DMS153 treated with DMSO at 0.1 percent for 48 hours (cell line): ENCODE results near the gene USP15.
"Not testable (repeated sequence)": the region's sequence is repeated elsewhere in the genome, so short reads cannot be mapped to it uniquely, and the experiment has no call there.

Experiments
- DNase-seq: peaks from one replicate; lab custom pipeline; 2025; ENCODE audit not compliant: unreplicated experiment; lab: John Stamatoyannopoulos, UW

USP15 gene

GRCh38 chr12:62319058-62319457 lies 58.9 kb downstream of the USP15 start:
- no peak for DNase-seq

GRCh38 chr12:62320054-62320453 lies 59.9 kb downstream of the USP15 start:
- DNase-seq, result no peak

GRCh38 chr12:62323386-62323785 lies 63.2 kb downstream of the USP15 start:
- no peak for DNase-seq

GRCh38 chr12:62328296-62328921 lies 68.2 kb downstream of the USP15 start:
- DNase-seq, result no peak

DNA sequence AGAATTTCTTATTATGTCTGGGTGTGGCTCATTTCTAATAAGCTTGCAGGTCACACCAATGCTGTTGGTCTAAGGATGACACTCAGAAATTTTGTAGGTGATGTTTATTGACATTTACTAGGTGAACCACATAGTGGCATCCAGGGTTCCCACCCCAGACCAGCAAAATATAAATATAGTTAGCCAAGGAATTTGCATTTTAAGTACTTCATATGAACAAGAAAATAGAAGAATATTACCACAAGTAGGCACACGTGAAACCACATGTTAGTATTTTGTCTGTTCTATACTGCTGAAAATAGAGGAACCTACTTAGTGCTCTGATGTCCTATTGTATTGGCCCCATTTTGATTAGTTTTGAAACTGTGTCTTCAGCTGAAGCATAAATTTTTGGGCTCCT lies 71.1 kb downstream of the USP15 start:
- DNase-seq, result no peak

DNA sequence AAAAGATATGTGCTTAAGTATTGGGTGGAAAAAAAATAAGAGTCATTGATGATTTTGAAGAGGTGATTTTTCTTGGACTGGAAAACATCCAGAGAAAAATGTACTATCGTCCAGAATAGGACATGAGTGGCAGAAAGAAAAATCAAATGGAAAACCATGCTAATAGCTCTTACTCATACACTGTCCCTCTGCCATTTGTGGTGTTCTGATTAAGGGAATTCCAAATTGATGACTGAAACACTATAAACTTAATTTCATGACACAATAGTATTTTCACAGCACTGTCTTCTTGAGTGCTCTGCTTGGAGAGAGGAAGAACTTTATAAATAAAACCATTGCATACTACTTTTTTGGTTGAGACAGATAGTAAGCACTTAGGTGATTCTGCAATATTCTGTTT lies 72.4 kb downstream of the USP15 start:
- DNase-seq, result no peak

DNA sequence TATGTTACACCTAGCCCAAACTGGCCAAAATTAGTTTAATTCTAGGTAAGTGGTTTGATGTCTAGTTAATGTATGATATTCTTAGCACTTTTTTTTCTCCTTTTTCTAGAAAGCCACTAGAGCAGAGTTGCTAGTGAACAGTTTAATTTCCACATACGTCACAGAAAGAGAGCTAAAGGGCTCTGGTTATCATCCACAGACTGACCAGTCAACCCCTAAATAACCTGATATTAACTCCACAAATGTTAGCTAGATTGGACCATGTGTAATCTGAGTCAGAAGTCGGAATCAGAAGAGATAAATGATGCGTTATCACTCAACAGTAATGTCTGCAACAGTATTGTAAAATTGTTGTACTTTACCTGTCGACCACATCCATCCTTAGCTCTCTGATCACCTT lies 74.9 kb downstream of the USP15 start:
- no peak for DNase-seq

GRCh38 chr12:62335796-62336195 lies 75.6 kb downstream of the USP15 start:
- DNase-seq, result no peak

GRCh38 chr12:62337643-62338042 lies 77.4 kb downstream of the USP15 start:
- not testable (repeated sequence) for DNase-seq

DNA sequence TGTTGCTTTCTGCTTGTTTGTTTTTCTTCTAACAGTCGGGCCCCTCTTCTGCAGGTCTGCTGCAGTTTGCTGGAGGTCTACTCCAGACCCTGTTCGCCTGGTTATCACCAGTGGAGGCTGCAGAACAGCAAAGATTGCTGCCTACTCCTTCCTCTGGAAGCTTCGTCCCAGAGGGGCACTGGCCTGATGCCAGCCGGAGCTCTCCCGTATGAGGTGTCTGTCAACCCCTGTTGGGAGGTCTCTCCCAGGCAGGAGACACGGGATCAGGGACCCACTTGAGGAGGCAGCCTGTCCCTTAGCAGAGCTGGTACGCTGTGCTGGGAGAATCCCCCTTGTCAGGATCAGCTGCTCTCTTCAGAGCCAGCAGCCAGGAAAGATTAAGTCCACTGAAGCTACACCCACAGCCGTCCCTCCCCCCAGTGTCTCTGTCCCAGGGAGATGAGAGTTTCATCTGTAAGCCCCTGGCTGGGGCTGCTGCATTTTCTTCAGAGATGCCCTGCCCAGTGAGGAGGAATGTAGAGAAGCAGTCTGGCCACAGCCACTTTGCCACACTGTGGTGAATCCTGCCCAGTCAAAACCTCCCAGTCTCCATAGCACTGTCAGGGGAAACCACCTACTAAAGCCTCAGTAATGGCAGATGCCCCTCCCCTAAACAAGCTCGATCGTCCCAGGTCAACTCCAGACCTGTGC lies 82.6 kb downstream of the USP15 start:
- not testable (repeated sequence) for DNase-seq

DNA sequence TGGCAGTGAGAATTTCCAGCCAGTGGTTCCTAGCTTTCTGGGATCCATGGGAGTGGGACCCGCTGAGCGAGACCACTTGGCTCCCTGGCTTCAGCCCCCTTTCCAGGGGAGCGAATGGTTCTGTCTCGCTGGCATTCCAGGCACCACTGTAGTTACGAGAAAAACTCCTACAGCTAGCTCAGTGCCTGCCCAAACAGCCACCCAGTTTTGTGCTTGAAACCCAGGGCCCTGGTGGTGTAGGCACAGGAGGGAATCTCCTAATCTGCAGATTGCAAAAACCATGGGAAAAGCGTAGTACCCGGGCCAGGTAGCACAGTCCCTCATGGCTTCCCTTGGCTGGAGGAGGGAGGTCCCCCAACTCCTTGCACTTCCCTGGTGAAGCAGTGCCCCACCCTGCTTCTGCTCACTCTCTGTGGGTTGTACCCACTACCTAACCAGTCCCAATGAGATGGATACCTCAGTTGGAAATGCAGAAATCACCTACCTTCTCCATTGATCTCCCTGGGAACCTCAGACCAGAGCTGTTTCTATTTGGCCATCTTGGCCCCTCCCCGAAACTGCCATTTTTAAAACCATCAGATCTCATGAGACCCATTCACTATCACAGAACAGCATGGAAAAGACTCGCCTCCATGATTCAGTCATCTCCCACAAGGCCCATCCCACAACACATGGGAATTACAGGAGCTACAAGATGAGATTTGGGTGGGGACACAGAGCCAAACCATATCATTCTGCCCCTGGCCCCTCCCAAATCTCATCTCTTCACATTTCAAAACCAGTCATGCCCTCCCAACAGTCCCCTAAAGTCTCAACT lies 83.3 kb downstream of the USP15 start:
- not testable (repeated sequence) for DNase-seq

DNA sequence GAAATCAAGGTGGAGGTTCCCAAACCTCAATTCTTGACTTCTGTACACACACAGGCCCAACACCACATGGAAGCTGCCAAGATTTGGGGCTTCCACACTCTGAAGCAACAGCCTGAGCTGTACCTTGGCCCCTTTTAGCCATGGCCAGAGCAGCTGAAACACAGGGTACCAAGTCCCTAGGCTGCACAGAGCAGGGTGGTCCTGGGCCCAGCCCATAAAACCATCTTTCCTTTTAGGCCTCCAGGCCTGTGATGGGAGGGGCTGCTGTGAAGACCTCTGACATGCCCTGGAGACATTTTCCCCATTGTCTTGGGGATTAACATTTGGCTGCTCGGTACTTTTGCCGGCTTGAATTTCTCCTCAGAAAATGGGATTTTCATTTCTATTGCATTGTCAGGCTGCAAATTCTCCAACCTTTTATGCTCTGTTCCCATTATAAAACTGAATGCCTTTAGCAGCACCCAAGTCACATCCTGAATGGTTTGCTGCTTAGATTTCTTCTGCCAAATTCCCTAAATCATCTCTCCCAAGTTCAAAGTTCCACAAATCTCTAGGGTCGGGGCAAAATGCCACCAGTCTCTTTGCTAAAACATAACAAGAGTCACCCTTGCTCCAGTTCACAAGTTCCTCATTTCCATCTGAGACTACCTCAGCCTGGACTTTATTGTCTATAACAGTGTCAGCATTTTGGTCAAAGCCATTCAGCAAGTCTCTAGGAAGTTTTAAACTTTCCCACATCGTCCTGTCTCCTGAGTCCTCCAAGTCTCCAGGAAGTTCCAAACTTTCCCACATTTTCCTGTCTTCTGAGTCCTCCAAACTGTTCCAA lies 84.7 kb downstream of the USP15 start:
- DNase-seq, result not testable (repeated sequence)

- DNase-seq, result no peak
These were observed 85.5 kb downstream of the USP15 start for GRCh38 chr12:62345667-62346066.

DNA sequence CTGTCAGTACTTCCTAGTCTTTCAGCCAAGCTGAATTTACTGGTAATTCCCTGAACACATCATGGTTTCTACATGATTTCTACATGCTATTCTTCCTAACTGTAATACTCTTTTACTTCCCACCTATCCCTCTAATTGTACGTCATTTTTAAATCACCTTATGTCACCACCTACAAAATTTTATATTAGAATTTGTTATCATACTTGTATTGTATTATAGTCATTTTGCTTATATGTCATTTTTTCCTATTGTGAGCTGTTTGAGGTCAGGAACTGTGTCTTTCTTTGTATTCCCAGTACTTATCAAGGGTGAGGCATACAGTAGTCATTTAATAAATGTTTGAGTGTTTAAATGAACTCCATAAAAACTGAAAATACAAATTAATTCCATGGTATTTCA lies 86.6 kb downstream of the USP15 start:
- DNase-seq, result no peak

GRCh38 chr12:62347922-62348650 lies 87.9 kb downstream of the USP15 start:
- DNase-seq, result no peak

DNA sequence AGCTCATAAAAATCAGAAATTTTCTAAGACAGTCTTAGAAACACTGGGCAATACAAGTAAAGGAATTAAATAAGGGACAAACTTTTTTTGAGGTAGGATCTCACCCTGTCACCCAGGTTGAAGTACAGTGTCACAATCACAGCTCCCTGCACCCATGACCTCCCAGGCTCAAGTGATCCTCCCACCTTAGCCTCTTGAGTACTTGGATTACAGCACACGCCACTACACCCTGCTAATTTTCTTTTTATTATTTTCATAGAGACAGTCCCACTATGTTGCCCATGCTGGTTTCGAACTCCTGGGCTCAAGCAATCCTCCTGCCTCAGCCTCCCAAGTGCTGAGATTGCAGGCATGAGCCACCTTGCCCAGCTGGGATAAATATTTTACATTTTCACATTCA lies 90.3 kb downstream of the USP15 start:
- DNase-seq, result no peak

DNA sequence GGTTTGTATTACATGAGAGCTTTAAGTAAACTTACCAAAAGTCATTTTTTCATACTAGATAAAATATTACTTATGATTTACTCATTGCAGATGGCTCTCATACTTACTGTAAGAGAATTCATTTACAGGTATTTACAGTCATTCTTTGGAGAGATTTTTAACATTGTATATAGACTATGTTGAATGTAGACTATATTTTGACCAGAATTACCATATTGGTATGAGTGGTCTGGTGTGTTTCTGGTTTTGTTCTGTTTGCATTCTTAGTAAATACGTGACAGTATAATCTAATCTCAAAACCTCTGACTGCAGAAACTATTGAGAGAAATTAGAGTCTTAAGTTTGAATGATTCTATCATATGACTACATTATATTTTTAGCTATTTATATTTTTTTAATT lies 91.1 kb downstream of the USP15 start:
- DNase-seq, result no peak

- DNase-seq, result no peak
These were observed 100.8 kb downstream of the USP15 start for GRCh38 chr12:62361048-62361447.

GRCh38 chr12:62363506-62363905 lies 103.3 kb downstream of the USP15 start:
- DNase-seq, result no peak

DNA sequence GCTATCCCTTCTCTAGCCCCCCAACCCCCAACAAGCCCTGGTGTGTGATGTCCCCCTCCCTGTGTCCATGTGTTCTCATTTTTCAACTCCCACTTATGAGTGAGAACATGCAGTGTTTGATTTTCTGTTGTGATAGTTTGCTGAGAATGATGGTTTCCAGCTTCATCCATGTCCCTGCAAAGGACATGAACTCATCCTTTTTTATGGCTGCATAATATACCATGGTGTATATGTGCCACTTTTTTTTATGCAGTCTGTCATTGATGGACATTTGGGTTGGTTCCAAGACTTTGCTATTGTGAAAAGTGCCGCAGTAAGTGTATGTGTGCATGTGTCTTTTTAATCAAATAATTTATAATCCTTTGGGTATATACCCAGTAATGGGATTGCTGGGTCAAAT lies 104.5 kb downstream of the USP15 start:
- DNase-seq, result not testable (repeated sequence)

DNA sequence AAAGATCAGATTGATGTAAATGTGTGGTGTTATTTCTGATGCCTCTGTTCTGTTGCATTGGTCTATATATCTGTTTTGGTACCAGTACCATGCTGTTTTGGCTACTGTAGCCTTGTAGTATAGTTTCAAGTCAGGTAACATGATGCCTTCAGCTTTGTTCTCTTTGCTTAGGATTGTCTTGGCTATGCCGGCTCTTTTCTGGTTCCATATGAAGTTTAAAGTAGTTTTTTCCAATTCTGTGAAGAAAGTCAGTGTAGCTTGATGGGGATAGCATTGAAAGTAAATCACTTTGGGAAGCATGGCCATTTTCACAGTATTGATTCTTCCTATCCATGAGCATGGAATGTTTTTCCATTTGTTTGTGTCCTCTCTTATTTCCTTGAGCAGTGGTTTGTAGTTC lies 105.6 kb downstream of the USP15 start:
- DNase-seq, result not testable (repeated sequence)
